Panc1 (cell line): ENCODE measurements around the gene ITGBL1. TPM values are rescaled to one million over a fixed set of nuclear protein-coding genes. Genes with fewer than 3 reads are reported as not detected.

Source experiments
- ATAC-seq: fragments of 200-7000 bp; cut with Tn5 transposase; 2 replicates; pipeline ENCODE4 v1.9.1; 2020; ENCODE audit warnings: mild to moderate bottlenecking, moderate library complexity
- BruUV-seq: library from RNA; stranded (reverse); fragments of 400-500 nt; replicated peaks from 2 replicates; lab custom pipeline; 2021; lab: Mats Ljungman, UMichigan
- CTCF ChIA-PET: fragments of 300-600 bp; sonication (Branson Sonifier 250); formaldehyde crosslinking; loops from one replicate; lab custom pipeline; 2022; ENCODE audit warnings: antibody characterized with exemption; lab: Charles Lee
- POLR2A ChIA-PET: fragments of 300-600 bp; sonication (Branson Sonifier 250); formaldehyde crosslinking; loops from one replicate; lab custom pipeline; 2022; ENCODE audit warnings: antibody characterized with exemption; lab: Charles Lee
- DNase-seq: peaks from one replicate; pipeline ENCODE4 v3.0.0-alpha.2; 2010; ENCODE audit warnings: low read depth, low spot score
- H3K27ac ChIP-seq: 2 replicates; pipeline ENCODE4 v1.5.1; 2011; ENCODE audit warnings: mild to moderate bottlenecking, low read length, inconsistent platforms
- H3K27me3 ChIP-seq: fragments of 200-500 bp; sonication (Bioruptor generic); 2 replicates; pipeline ENCODE4 v1.6.0; 2014; ENCODE audit warnings: low read length, inconsistent platforms; ENCODE audit not compliant: control insufficient read depth, insufficient read depth
- H3K36me3 ChIP-seq: fragments of 200-500 bp; sonication (Bioruptor generic); 2 replicates; pipeline ENCODE4 v1.5.1; 2014; ENCODE audit warnings: inconsistent platforms, mild to moderate bottlenecking, low read length, moderate library complexity; ENCODE audit not compliant: control insufficient read depth, insufficient read depth
- H3K4me1 ChIP-seq: 2 replicates; pipeline ENCODE4 v1.5.1; 2011; ENCODE audit warnings: inconsistent platforms, mild to moderate bottlenecking, low read length, moderate library complexity; ENCODE audit not compliant: control insufficient read depth, insufficient read depth
- H3K4me3 ChIP-seq, 2 experiments: 2 replicates each; pipeline ENCODE4 v1.5.1; 2011 to 2012; ENCODE audit warnings: low read depth in 2 of 2, low read length in 2 of 2, mild to moderate bottlenecking in 2 of 2, inconsistent platforms in 1 of 2, moderate library complexity in 1 of 2
- H3K9me3 ChIP-seq: fragments of 200-500 bp; sonication (Bioruptor generic); 2 replicates; pipeline ENCODE4 v1.5.1; 2014; ENCODE audit warnings: low read depth, mild to moderate bottlenecking, inconsistent platforms, low read length, moderate library complexity; ENCODE audit not compliant: control insufficient read depth, insufficient read depth
- POLR2AphosphoS5 ChIP-seq: IDR thresholded peaks from 2 replicates; pipeline ENCODE4 v1.6.1; 2012; ENCODE audit warnings: mild to moderate bottlenecking, low read depth, low read length, moderate library complexity
- SIN3A ChIP-seq: IDR thresholded peaks from 2 replicates; pipeline ENCODE4 v1.6.1; 2012; ENCODE audit warnings: low read depth, mild to moderate bottlenecking, low read length, moderate library complexity, borderline replicate concordance; ENCODE audit not compliant: insufficient read depth
- TCF7L2 ChIP-seq: IDR thresholded peaks from 2 replicates; pipeline ENCODE4 v1.6.1; 2011; ENCODE audit warnings: mild to moderate bottlenecking, low read depth, low read length, inconsistent platforms
- in situ Hi-C: cut with HindIII; loops from 2 replicates; pipeline ENCODE4 v1.10.0; 2016; ENCODE audit warnings: low sequenced_read_pairs, low pct_unique_long_range_greater_than_20kb
- intact Hi-C: fragments of 100-400 bp; cut with micrococcal nuclease; formaldehyde crosslinking; loops from one replicate; pipeline ENCODE4 v1.10.0; 2022; ENCODE audit not compliant: unreplicated experiment
- total RNA-seq: library from RNA; stranded (reverse); gene quantifications from one replicate; pipeline ENCODE4 v1.2.1, GENCODE V29; 2021; ENCODE audit not compliant: unreplicated experiment
- TF ChIP-seq, protein P1 (sequence below): fragments of 450-650 bp; IDR thresholded peaks from 2 replicates; pipeline ENCODE4 v1.5.1; 2017; ENCODE audit warnings: mild to moderate bottlenecking
- TF ChIP-seq, protein P2 (sequence below), 2 experiments: IDR thresholded peaks; 2 replicates each; pipeline ENCODE4 v1.6.1; 2011 to 2012; ENCODE audit warnings: low read depth in 2 of 2, control low read depth in 1 of 2, low read length in 1 of 2, mild to moderate bottlenecking in 1 of 2, moderate library complexity in 1 of 2; ENCODE audit not compliant: insufficient read depth in 1 of 2

Gene ITGBL1
- total RNA-seq, 1 experiment from 2014 or later: 14.3 TPM

DNA sequence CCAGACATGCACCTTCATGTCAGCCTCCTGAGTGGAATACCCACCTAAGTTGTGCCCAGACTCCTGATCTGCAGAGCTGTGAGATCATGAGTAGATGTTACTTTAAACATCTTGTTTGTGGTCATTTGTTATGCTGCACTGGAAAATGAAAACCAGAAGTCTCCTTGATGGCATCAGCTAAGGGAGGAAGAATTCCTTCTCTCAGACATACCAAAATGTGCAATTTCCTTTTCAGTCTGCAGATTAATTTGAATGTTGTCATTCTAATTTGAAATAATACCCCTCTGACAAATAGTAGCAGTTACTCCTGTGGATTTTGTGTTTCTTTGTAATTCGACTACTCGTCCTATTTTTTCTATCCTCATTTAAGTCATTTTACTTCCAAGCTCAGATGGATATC, 59.3 kb downstream of the ITGBL1 start:
- BruUV-seq: no TSS peak
- TF ChIP-seq, protein P1, sequence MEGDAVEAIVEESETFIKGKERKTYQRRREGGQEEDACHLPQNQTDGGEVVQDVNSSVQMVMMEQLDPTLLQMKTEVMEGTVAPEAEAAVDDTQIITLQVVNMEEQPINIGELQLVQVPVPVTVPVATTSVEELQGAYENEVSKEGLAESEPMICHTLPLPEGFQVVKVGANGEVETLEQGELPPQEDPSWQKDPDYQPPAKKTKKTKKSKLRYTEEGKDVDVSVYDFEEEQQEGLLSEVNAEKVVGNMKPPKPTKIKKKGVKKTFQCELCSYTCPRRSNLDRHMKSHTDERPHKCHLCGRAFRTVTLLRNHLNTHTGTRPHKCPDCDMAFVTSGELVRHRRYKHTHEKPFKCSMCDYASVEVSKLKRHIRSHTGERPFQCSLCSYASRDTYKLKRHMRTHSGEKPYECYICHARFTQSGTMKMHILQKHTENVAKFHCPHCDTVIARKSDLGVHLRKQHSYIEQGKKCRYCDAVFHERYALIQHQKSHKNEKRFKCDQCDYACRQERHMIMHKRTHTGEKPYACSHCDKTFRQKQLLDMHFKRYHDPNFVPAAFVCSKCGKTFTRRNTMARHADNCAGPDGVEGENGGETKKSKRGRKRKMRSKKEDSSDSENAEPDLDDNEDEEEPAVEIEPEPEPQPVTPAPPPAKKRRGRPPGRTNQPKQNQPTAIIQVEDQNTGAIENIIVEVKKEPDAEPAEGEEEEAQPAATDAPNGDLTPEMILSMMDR: no peak
- TF ChIP-seq, protein P2, sequence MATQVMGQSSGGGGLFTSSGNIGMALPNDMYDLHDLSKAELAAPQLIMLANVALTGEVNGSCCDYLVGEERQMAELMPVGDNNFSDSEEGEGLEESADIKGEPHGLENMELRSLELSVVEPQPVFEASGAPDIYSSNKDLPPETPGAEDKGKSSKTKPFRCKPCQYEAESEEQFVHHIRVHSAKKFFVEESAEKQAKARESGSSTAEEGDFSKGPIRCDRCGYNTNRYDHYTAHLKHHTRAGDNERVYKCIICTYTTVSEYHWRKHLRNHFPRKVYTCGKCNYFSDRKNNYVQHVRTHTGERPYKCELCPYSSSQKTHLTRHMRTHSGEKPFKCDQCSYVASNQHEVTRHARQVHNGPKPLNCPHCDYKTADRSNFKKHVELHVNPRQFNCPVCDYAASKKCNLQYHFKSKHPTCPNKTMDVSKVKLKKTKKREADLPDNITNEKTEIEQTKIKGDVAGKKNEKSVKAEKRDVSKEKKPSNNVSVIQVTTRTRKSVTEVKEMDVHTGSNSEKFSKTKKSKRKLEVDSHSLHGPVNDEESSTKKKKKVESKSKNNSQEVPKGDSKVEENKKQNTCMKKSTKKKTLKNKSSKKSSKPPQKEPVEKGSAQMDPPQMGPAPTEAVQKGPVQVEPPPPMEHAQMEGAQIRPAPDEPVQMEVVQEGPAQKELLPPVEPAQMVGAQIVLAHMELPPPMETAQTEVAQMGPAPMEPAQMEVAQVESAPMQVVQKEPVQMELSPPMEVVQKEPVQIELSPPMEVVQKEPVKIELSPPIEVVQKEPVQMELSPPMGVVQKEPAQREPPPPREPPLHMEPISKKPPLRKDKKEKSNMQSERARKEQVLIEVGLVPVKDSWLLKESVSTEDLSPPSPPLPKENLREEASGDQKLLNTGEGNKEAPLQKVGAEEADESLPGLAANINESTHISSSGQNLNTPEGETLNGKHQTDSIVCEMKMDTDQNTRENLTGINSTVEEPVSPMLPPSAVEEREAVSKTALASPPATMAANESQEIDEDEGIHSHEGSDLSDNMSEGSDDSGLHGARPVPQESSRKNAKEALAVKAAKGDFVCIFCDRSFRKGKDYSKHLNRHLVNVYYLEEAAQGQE (IDR thresholded peaks at IDR 0.05; ENCODE audit: insufficient read depth in 1 of 2, low read depth in 2 of 2, low read length in 1 of 2): no peak
- TF ChIP-seq POLR2AphosphoS5 (no peak), TCF7L2 (no peak), SIN3A (no peak)
- ATAC-seq (no peak), DNase-seq (no peak)
- Histone ChIP-seq H3K4me1 (no peaks in the 10 kb centered on the region; the same call in 1 of the 2 replicates), H3K4me3 (no peak overlapping the region), H3K27me3 (no peaks in the 10 kb centered on the region), H3K27ac (no peak overlapping the region), H3K9me3 (no peaks in the 10 kb centered on the region), H3K36me3 (no peaks in the 10 kb centered on the region)
- in situ Hi-C loops: no loop called here
- intact Hi-C loops: no loop called here
- ChIA-PET POLR2A (no interaction called here), CTCF (no interaction called here)

DNA sequence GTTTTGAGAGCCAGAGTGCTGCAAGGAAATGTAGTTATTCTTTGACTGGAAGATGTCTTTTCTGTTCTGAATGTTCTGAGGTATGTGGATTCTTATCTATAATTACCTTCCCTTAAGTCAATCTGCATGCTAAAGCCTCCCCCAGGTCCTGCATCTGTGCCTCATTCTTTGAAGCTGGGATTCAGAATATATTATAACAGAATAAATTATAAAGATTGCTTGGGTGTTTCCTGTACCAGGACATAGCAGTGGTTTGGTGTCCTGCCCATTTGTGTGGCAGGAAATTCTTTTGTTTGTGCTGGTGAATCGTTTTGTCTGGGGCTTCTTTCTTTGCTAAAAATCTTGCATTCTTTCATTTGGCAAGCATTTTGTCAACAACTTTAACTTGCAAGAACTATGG, 60.2 kb downstream of the ITGBL1 start:
- POLR2A ChIA-PET: no interaction called here
- no peaks in the 10 kb centered on the region for H3K27me3 ChIP-seq
- CTCF ChIA-PET: no interaction called here

More for the DNA sequence above, 60.2 kb downstream of the ITGBL1 start:
- H3K27ac ChIP-seq: no peak overlapping the region
- DNase-seq: no peak
- no peak for ATAC-seq
- H3K4me1 ChIP-seq: no peaks in the 10 kb centered on the region; the same call in 1 of the 2 replicates
- in situ Hi-C loops: no loop called here
- TF ChIP-seq POLR2AphosphoS5 (no peak), SIN3A (no peak), TCF7L2 (no peak)
- TF ChIP-seq, protein P1: no peak
- TF ChIP-seq, protein P2 (IDR thresholded peaks at IDR 0.05; ENCODE audit: insufficient read depth in 1 of 2, low read depth in 2 of 2, low read length in 1 of 2): no peak
- no TSS peak for BruUV-seq
- H3K9me3 ChIP-seq: no peaks in the 10 kb centered on the region
- H3K36me3 ChIP-seq: no peaks in the 10 kb centered on the region
- no peak overlapping the region for H3K4me3 ChIP-seq
- intact Hi-C loops: no loop called here
